Measurements from ENCODE around the gene DNMT1.

GRCh38 chr19:10135551-10136334 is 59.0 kb downstream of the DNMT1 start:
- no peak for TF ChIP-seq CTCF (IDR thresholded peaks at IDR 0.05)
- no peak for TF ChIP-seq EP300 (IDR thresholded peaks at IDR 0.05)
- no peak for TF ChIP-seq POLR2AphosphoS5 (IDR thresholded peaks at IDR 0.05)
- no peak for TF ChIP-seq POLR2A (IDR thresholded peaks at IDR 0.05)
